Kidney epithelial cell (primary cell): ENCODE results near the gene ARPC4. TPM values are rescaled to one million over a fixed set of nuclear protein-coding genes. Genes with fewer than 3 reads are reported as not detected.
"Not testable (repeated sequence)": the region's sequence is repeated elsewhere in the genome, so short reads cannot be mapped to it uniquely, and the experiment has no call there.

ENCODE experiments used
- DNase-seq: peaks from one replicate; pipeline ENCODE4 v3.0.0-alpha.2; 2010; ENCODE audit warnings: low read depth
- H3K27me3 ChIP-seq: 2 replicates; pipeline ENCODE4 v1.6.0; 2011; ENCODE audit warnings: low read length; ENCODE audit not compliant: control insufficient read depth, insufficient read depth
- H3K36me3 ChIP-seq: 2 replicates; pipeline ENCODE4 v1.5.1; 2011; ENCODE audit warnings: low read length; ENCODE audit not compliant: control insufficient read depth, insufficient read depth
- H3K4me3 ChIP-seq: 2 replicates; pipeline ENCODE4 v1.5.1; 2011; ENCODE audit warnings: low read depth, mild to moderate bottlenecking, control low read depth, low read length
- CTCF ChIP-seq: IDR thresholded peaks from 2 replicates; pipeline ENCODE4 v1.5.1; 2011; ENCODE audit warnings: mild to moderate bottlenecking, moderate library complexity, low read length, control low read depth, inconsistent platforms; ENCODE audit not compliant: insufficient read depth, poor library complexity, severe bottlenecking
- total RNA-seq: library from RNA; depleted of rRNA; stranded (reverse); fragments of >200 nt; gene quantifications from 2 replicates; pipeline ENCODE4 v1.2.3, GENCODE V29; 2015

ARPC4 gene
- total RNA-seq, 1 donor from 2014 or later, result 204 TPM

- TF ChIP-seq CTCF, result no peak
- no peaks in the 10 kb centered on the region for H3K27me3 ChIP-seq
- no peak overlapping the region for H3K4me3 ChIP-seq
- no peaks in the 10 kb centered on the region for H3K36me3 ChIP-seq
- no peak for DNase-seq
Observed at GRCh38 chr3:9852528-9852927, 59.6 kb downstream of the ARPC4 start.

- not testable (repeated sequence) for DNase-seq, H3K4me3 ChIP-seq, H3K27me3 ChIP-seq, H3K36me3 ChIP-seq
Observed at GRCh38 chr3:9854291-9854940, 61.5 kb downstream of the ARPC4 start.

GRCh38 chr3:9855594-9855993 lies 62.7 kb downstream of the ARPC4 start:
- Histone ChIP-seq H3K36me3 (no peaks in the 10 kb centered on the region), H3K4me3 (no peak overlapping the region), H3K27me3 (no peaks in the 10 kb centered on the region)
- DNase-seq, result no peak
- no peak for TF ChIP-seq CTCF

Other genes starting within 250 kb of the ARPC4 start
- not detected in 2 replicates for gene LHFPL4, start 239.3 kb upstream of the ARPC4 start, total RNA-seq
- gene MTMR14, start 143.6 kb upstream of the ARPC4 start, total RNA-seq, result 43.8 and 46.5 TPM in 2 replicates
- gene CPNE9, start 89.2 kb upstream of the ARPC4 start, total RNA-seq, result 0.27 TPM in 1 of 2 replicates, not detected in the other
- 20.1 and 21.3 TPM in 2 replicates for gene BRPF1, start 61.3 kb upstream of the ARPC4 start, total RNA-seq
- gene OGG1, start 43.1 kb upstream of the ARPC4 start, total RNA-seq, result 19.2 and 23.9 TPM in 2 replicates
- 18.0 and 19.9 TPM in 2 replicates for gene CAMK1, start 23.1 kb upstream of the ARPC4 start, total RNA-seq
- 105 and 114 TPM in 2 replicates for gene TADA3, start 609 bp upstream of the ARPC4 start, total RNA-seq
- 12.4 and 18.8 TPM in 2 replicates for gene TTLL3, start 17.2 kb downstream of the ARPC4 start, total RNA-seq
- 45.9 and 52.6 TPM in 2 replicates for gene RPUSD3, start 50.9 kb downstream of the ARPC4 start, total RNA-seq
- gene CIDEC, start 87.2 kb downstream of the ARPC4 start, total RNA-seq, result not detected in 2 replicates
- 38.7 and 56.0 TPM in 2 replicates for gene JAGN1, start 97.5 kb downstream of the ARPC4 start, total RNA-seq
- gene IL17RE, start 109.8 kb downstream of the ARPC4 start, total RNA-seq, result 2.8 and 3.6 TPM in 2 replicates
- gene IL17RC, start 124.0 kb downstream of the ARPC4 start, total RNA-seq, result 37.3 and 39.6 TPM in 2 replicates
- 43.0 and 58.0 TPM in 2 replicates for gene CRELD1, start 140.8 kb downstream of the ARPC4 start, total RNA-seq
- 2.1 and 2.3 TPM in 2 replicates for gene PRRT3, start 159.3 kb downstream of the ARPC4 start, total RNA-seq
- gene EMC3, start 193.8 kb downstream of the ARPC4 start, total RNA-seq, result 58.1 and 63.4 TPM in 2 replicates
- gene FANCD2, start 233.4 kb downstream of the ARPC4 start, total RNA-seq, result 16.6 and 18.6 TPM in 2 replicates